ENCODE data around the gene GJB4. TPM values are rescaled to one million over a fixed set of nuclear protein-coding genes. Genes with fewer than 3 reads are reported as not detected.
A peak's percentile ranks its signal among the peaks of the same experiment; 100 is the strongest.

The GJB4 gene
- total and polyA plus RNA-seq, 2 experiments from 2014 or later = 1.00 to 2.5 TPM

DNA sequence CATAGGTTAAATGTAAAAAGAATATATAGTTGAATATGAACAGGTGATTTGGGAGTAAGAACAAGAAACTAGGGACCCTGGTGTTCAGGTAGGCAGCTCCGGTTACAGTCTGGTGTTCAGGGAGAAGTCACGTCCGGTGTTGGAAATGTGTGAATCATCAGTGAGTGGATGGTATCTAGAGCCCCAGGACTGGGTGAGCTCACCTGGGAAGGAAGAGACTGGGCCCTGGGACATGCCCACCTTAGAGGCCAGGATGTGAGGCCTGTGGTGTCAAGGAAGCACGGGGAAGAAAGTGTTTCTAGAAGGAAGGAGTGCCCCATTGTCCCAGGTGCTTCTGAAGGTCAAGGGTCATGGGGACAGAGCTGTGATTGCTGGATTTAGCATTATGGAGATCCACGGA is 20.0 kb downstream of the GJB4 start:
- Histone ChIP-seq H3K4me3 (no peak overlapping the region), H3K9me3 (ENCODE audit: low read depth) (no peaks in the 10 kb centered on the region), H3K9me2 (replicated peaks; ENCODE audit: insufficient read depth) (no peaks in the 10 kb centered on the region), H4K20me1 (ENCODE audit: insufficient read depth, poor library complexity, severe bottlenecking) (no peaks in the 10 kb centered on the region), H3K4me2 (no peak overlapping the region), H3K4me1 (ENCODE audit: insufficient read depth) (peaks cover 20% of the 10 kb centered on the region), H3K79me2 (no peaks in the 10 kb centered on the region), H3K27ac (no peak overlapping the region), H3K27me3 (peaks cover 29% of the 10 kb centered on the region), H2AFZ (no peak overlapping the region), H3K36me3 (replicated peaks; ENCODE audit: insufficient read depth, low read depth) (no peaks in the 10 kb centered on the region)
- TF ChIP-seq EZH2phosphoT487 (IDR thresholded peaks at IDR 0.05; ENCODE audit: low read depth, severe bottlenecking, unreplicated experiment) (no peak), EZH2 (IDR thresholded peaks at IDR 0.05; ENCODE audit: borderline replicate concordance) (no peak)
- TF ChIP-seq, protein P1, sequence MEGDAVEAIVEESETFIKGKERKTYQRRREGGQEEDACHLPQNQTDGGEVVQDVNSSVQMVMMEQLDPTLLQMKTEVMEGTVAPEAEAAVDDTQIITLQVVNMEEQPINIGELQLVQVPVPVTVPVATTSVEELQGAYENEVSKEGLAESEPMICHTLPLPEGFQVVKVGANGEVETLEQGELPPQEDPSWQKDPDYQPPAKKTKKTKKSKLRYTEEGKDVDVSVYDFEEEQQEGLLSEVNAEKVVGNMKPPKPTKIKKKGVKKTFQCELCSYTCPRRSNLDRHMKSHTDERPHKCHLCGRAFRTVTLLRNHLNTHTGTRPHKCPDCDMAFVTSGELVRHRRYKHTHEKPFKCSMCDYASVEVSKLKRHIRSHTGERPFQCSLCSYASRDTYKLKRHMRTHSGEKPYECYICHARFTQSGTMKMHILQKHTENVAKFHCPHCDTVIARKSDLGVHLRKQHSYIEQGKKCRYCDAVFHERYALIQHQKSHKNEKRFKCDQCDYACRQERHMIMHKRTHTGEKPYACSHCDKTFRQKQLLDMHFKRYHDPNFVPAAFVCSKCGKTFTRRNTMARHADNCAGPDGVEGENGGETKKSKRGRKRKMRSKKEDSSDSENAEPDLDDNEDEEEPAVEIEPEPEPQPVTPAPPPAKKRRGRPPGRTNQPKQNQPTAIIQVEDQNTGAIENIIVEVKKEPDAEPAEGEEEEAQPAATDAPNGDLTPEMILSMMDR (IDR thresholded peaks at IDR 0.05; ENCODE audit: poor library complexity) = no peak
- DNase-seq (ENCODE audit: low spot score) = no peak
- 74% methylated on average over 5 of the region's 5 CpGs for WGBS (ENCODE audit: low lambda C conversion rate, missing lambda C conversion rate)

DNA sequence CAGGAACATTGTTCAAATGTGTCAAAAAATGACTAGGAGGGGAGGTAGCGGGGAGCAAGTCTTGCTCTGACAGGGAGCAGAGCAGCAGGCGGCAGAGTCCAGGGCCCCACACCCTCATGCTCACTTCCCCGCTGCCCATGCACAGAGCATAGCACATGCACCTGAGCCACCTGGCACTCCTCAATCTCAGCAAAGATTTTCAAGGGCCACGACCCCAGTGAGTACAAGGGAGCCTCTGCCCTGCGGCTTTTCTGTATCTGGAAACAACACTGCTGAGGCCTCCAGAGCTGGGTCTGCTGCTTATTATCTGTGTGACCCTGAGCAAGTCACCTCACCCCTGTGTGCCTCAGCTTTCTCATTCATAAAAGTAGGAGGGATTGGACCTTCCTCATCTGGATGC is 20.4 kb downstream of the GJB4 start:
- 75% methylated on average over 5 of the region's 5 CpGs for WGBS (ENCODE audit: low lambda C conversion rate, missing lambda C conversion rate)
- H3K4me3 ChIP-seq = no peak overlapping the region
- no peak overlapping the region for H3K4me2 ChIP-seq
- DNase-seq (ENCODE audit: low spot score) = no peak
- H3K27me3 ChIP-seq = peaks cover 29% of the 10 kb centered on the region
- no peaks in the 10 kb centered on the region for H4K20me1 ChIP-seq (ENCODE audit: insufficient read depth, poor library complexity, severe bottlenecking)
- no peaks in the 10 kb centered on the region for H3K9me3 ChIP-seq (ENCODE audit: low read depth)
- no peaks in the 10 kb centered on the region for H3K9me2 ChIP-seq (replicated peaks; ENCODE audit: insufficient read depth)
- no peaks in the 10 kb centered on the region for H3K79me2 ChIP-seq
- H2AFZ ChIP-seq = no peak overlapping the region
- H3K27ac ChIP-seq = no peak overlapping the region
- H3K36me3 ChIP-seq (replicated peaks; ENCODE audit: insufficient read depth, low read depth) = no peaks in the 10 kb centered on the region
- TF ChIP-seq EZH2phosphoT487 (IDR thresholded peaks at IDR 0.05; ENCODE audit: low read depth, severe bottlenecking, unreplicated experiment) (no peak), EZH2 (IDR thresholded peaks at IDR 0.05; ENCODE audit: borderline replicate concordance) (no peak)
- TF ChIP-seq, protein P1 (IDR thresholded peaks at IDR 0.05; ENCODE audit: poor library complexity) = no peak
- peaks cover 20% of the 10 kb centered on the region for H3K4me1 ChIP-seq (ENCODE audit: insufficient read depth)

DNA sequence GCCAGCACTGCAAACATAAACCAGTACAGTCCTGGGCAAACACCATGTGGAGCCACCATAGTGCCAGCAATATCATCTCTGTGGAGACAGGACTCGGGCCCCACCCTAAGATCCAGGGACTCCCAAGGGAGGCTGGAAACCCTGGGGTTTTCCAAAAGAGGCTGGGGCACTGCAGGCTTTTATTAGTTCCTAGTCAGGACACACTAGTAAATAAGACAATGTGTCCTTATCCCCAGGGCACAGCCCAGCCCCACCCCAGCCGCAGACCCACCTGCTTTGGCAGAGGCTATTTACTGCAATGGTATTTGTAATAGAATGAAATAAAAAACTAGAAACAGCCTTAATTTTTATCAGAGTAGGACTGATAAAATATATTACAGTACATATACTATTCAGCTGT is 21.0 kb downstream of the GJB4 start:
- H2AFZ ChIP-seq = peak overlapping the region; percentile 63
- no peaks in the 10 kb centered on the region for H3K9me3 ChIP-seq (ENCODE audit: low read depth)
- H3K79me2 ChIP-seq = no peaks in the 10 kb centered on the region
- peak overlapping the region; percentile 95 for H3K4me2 ChIP-seq
- peak overlapping the region; percentile 23 for H3K4me3 ChIP-seq
- TF ChIP-seq EZH2 (IDR thresholded peaks at IDR 0.05; ENCODE audit: borderline replicate concordance) (no peak), EZH2phosphoT487 (IDR thresholded peaks at IDR 0.05; ENCODE audit: low read depth, severe bottlenecking, unreplicated experiment) (no peak)
- TF ChIP-seq, protein P1 (IDR thresholded peaks at IDR 0.05; ENCODE audit: poor library complexity) = no peak
- no peaks in the 10 kb centered on the region for H3K36me3 ChIP-seq (replicated peaks; ENCODE audit: insufficient read depth, low read depth)
- H3K9me2 ChIP-seq (replicated peaks; ENCODE audit: insufficient read depth) = no peaks in the 10 kb centered on the region
- 88% methylated on average over 2 of the region's 2 CpGs for WGBS (ENCODE audit: low lambda C conversion rate, missing lambda C conversion rate)
- peaks cover 29% of the 10 kb centered on the region for H3K27me3 ChIP-seq
- peaks cover 20% of the 10 kb centered on the region for H3K4me1 ChIP-seq (ENCODE audit: insufficient read depth)
- DNase-seq (ENCODE audit: low spot score) = no peak
- H3K27ac ChIP-seq = no peak overlapping the region
- H4K20me1 ChIP-seq (ENCODE audit: insufficient read depth, poor library complexity, severe bottlenecking) = no peaks in the 10 kb centered on the region

Measured in hepatocyte (in vitro differentiated cells).